Peyer's patch (tissue), 4 donors: Measurements from ENCODE around the gene ZNF787.
"Not testable (repeated sequence)": the region's sequence is repeated elsewhere in the genome, so short reads cannot be mapped to it uniquely, and the experiment has no call there.

Experiments used
- CTCF ChIP-seq, 6 experiments: fragments of 450-650 bp in 4 of 6; fragments of 200-600 bp in 2 of 6; sonication (generic) in 1 of 6; IDR thresholded peaks; one replicate each; pipeline ENCODE4 v1.5.1; 2017 to 2019; ENCODE audit warnings: antibody characterized with exemption in 6 of 6, mild to moderate bottlenecking in 3 of 6, moderate library complexity in 1 of 6
- POLR2A ChIP-seq, 2 donors: fragments of 450-650 bp; IDR thresholded peaks; one replicate each; pipeline ENCODE4 v1.5.1; 2017; ENCODE audit warnings: antibody characterized with exemption in 2 of 2, mild to moderate bottlenecking in 2 of 2, moderate library complexity in 2 of 2

DNA sequence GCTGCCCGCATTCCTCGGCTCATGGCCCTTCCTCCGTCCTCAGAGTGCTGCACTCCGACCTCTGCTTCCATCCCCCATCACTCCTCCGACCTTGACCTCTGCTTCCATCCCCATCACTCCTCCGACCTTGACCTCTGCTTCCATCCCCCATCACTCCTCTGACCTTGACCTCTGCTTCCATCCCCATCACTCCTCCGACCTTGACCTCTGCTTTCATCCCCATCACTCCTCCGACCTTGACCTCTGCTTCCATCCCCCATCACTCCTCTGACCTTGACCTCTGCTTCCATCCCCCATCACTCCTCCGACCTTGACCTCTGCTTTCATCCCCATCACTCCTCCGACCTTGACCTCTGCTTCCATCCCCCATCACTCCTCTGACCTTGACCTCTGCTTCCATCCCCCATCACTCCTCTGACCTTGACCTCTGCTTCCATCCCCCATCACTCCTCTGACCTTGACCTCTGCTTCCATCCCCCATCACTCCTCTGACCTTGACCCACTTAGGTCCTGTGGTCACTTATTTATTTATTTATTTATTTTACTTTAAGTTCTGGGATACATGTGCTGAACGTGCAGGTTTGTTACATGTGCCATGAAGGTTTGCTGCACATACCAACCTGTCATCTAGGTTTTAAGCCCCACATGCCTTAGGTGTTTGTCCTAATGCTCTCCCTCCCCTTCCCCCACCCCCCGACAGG lies 28.0 kb upstream of the ZNF787 start:
- TF ChIP-seq CTCF, POLR2A (IDR thresholded peaks at IDR 0.05): not testable (repeated sequence)
